SK-N-MC (cell line): Measurements from ENCODE around the gene NAA15.

Experiments used
- DNase-seq: peaks from one replicate; pipeline ENCODE4 v3.0.0-alpha.2; 2011; ENCODE audit warnings: low read depth, low spot score
- H3K27ac ChIP-seq: fragments of 200-600 bp; sonication (generic); 2 replicates; pipeline ENCODE4 v1.5.1; 2016; ENCODE audit warnings: mixed run types
- H3K36me3 ChIP-seq: fragments of 200-600 bp; sonication (generic); 2 replicates; pipeline ENCODE4 v1.6.1; 2017; ENCODE audit warnings: antibody characterized with exemption, low read length, mixed read lengths; ENCODE audit not compliant: insufficient read depth
- H3K4me3 ChIP-seq: fragments of 200-600 bp; sonication (generic); 2 replicates; pipeline ENCODE4 v1.5.1; 2016
- H3K9ac ChIP-seq: fragments of 200-600 bp; sonication (generic); 2 replicates; pipeline ENCODE4 v1.8.0; 2017; ENCODE audit warnings: mixed run types, mixed read lengths; ENCODE audit not compliant: insufficient read length
- H3K9me3 ChIP-seq: fragments of 200-600 bp; sonication (generic); 2 replicates; pipeline ENCODE4 v1.6.1; 2017; ENCODE audit warnings: low read depth, mild to moderate bottlenecking, antibody characterized with exemption, low read length, moderate library complexity, mixed read lengths
- EZH2 ChIP-seq: fragments of 200-600 bp; sonication (generic); IDR thresholded peaks from one replicate; pipeline ENCODE4 v1.6.1; 2017; ENCODE audit warnings: antibody characterized with exemption
- FOXP2 ChIP-seq: optimal IDR thresholded peaks from 2 replicates; pipeline ENCODE3; 2011; ENCODE audit warnings: mild to moderate bottlenecking, moderate library complexity; ENCODE audit not compliant: insufficient read depth; ENCODE audit errors: extremely low read length, control extremely low read depth
- POLR2AphosphoS5 ChIP-seq: IDR thresholded peaks from 2 replicates; pipeline ENCODE4 v1.6.1; 2012; ENCODE audit warnings: mild to moderate bottlenecking, low read depth, low read length, borderline replicate concordance

Gene NAA15

GRCh38 chr4:139295206-139295941 lies 5.9 kb upstream of the NAA15 start:
- Histone ChIP-seq H3K27ac (peak overlapping the region; percentile 86), H3K4me3 (peak overlapping the region; percentile 95), H3K36me3 (peaks cover 36% of the 10 kb centered on the region), H3K9me3 (no peaks in the 10 kb centered on the region), H3K9ac (peak overlapping the region; percentile 96)
- TF ChIP-seq POLR2AphosphoS5 (peak; percentile 86), FOXP2 (peak; percentile 89), EZH2 (no peak)
- peak; percentile 78 for DNase-seq

- Histone ChIP-seq H3K27ac (peak overlapping the region; percentile 32), H3K4me3 (peak overlapping the region; percentile 95), H3K36me3 (peaks cover 33% of the 10 kb centered on the region), H3K9ac (peak overlapping the region; percentile 96), H3K9me3 (no peaks in the 10 kb centered on the region)
- no peak for TF ChIP-seq POLR2AphosphoS5
- no peak for TF ChIP-seq EZH2
- TF ChIP-seq FOXP2, result no peak
- DNase-seq, result no peak
Measured at GRCh38 chr4:139295942-139296299, 5.4 kb upstream of the NAA15 start.

- TF ChIP-seq FOXP2 (no peak), EZH2 (no peak), POLR2AphosphoS5 (no peak)
- Histone ChIP-seq H3K9me3 (no peaks in the 10 kb centered on the region), H3K36me3 (peaks cover 23% of the 10 kb centered on the region), H3K9ac (peak overlapping the region; percentile 96), H3K27ac (peak overlapping the region; percentile 32), H3K4me3 (peak overlapping the region; percentile 9; the same call in 1 of the 2 replicates)
- no peak for DNase-seq
Measured at GRCh38 chr4:139297001-139297410, 4.3 kb upstream of the NAA15 start.

GRCh38 chr4:139299536-139299935 lies 1.8 kb upstream of the NAA15 start:
- H3K27ac ChIP-seq, result peak overlapping the region; percentile 82
- H3K4me3 ChIP-seq, result peak overlapping the region; percentile 88

GRCh38 chr4:139300431-139301112 lies 733 bp upstream of the NAA15 start:
- peak overlapping the region; percentile 82 for H3K27ac ChIP-seq
- H3K9me3 ChIP-seq, result peaks cover 13% of the 10 kb centered on the region
- DNase-seq, result no peak
- H3K9ac ChIP-seq, result peak overlapping the region; percentile 85
- TF ChIP-seq EZH2, result no peak
- no peak for TF ChIP-seq FOXP2
- no peak for TF ChIP-seq POLR2AphosphoS5
- peak overlapping the region; percentile 88 for H3K4me3 ChIP-seq
- peaks cover 31% of the 10 kb centered on the region for H3K36me3 ChIP-seq

More at GRCh38 chr4:139299536-139299935, 1.8 kb upstream of the NAA15 start:
- peaks cover 21% of the 10 kb centered on the region for H3K36me3 ChIP-seq
- peaks cover 4% of the 10 kb centered on the region for H3K9me3 ChIP-seq
- H3K9ac ChIP-seq, result peak overlapping the region; percentile 85
- DNase-seq, result no peak
- no peak for TF ChIP-seq FOXP2
- no peak for TF ChIP-seq POLR2AphosphoS5
- TF ChIP-seq EZH2, result no peak

- peak within 1 kb of the TSS; percentile 99 for H3K9ac ChIP-seq
- H3K36me3 ChIP-seq, result peaks cover 46% of the 10 kb centered on the region
- peak; percentile 66; the same call in 1 of the 2 replicates for TF ChIP-seq POLR2AphosphoS5
- TF ChIP-seq EZH2, result no peak
- DNase-seq, result no peak
- H3K4me3 ChIP-seq, result peak within 1 kb of the TSS; percentile 88
- H3K27ac ChIP-seq, result peak within 1 kb of the TSS; percentile 93
- peaks cover 16% of the 10 kb centered on the region for H3K9me3 ChIP-seq
Measured at GRCh38 chr4:139301821-139302611, 711 bp downstream of the NAA15 start, which contains the start of gene NDUFC1. Gene NDUFC1 (minus strand): TSS chr4:139302477. CDS start chr4:139295798, 6,679 bp downstream.

- Histone ChIP-seq H3K9me3 (peaks cover 16% of the 10 kb centered on the region), H3K4me3 (no peak overlapping the region; the same call in 1 of the 2 replicates), H3K27ac (no peak overlapping the region), H3K9ac (no peak overlapping the region), H3K36me3 (peaks cover 69% of the 10 kb centered on the region)
- TF ChIP-seq FOXP2 (no peak), EZH2 (no peak), POLR2AphosphoS5 (no peak)
- no peak for DNase-seq
Measured at GRCh38 chr4:139304920-139305319, 3.6 kb downstream of the NAA15 start.

- H3K27ac ChIP-seq, result peak overlapping the region; percentile 58
- TF ChIP-seq FOXP2 (no peak), POLR2AphosphoS5 (no peak), EZH2 (no peak)
- no peak overlapping the region for H3K9ac ChIP-seq
- DNase-seq, result no peak
- H3K4me3 ChIP-seq, result no peak overlapping the region
- H3K9me3 ChIP-seq, result peaks cover 8% of the 10 kb centered on the region; the same call in 1 of the 2 replicates
- H3K36me3 ChIP-seq, result peaks cover 68% of the 10 kb centered on the region
Measured at GRCh38 chr4:139311909-139312308, 10.6 kb downstream of the NAA15 start.
